Hepatocyte (in vitro differentiated cells): ENCODE measurements around the gene SEMA3G.

Experiments
- EZH2 ChIP-seq: fragments of 200-600 bp; sonication (generic); IDR thresholded peaks from 2 replicates; pipeline ENCODE4 v1.6.1; 2016; ENCODE audit warnings: antibody characterized with exemption, mild to moderate bottlenecking, borderline replicate concordance
- EZH2phosphoT487 ChIP-seq: fragments of 200-600 bp; sonication (generic); IDR thresholded peaks from one replicate; pipeline ENCODE4 v1.6.1; 2018; ENCODE audit warnings: antibody characterized with exemption, mild to moderate bottlenecking, low read depth, moderate library complexity; ENCODE audit not compliant: unreplicated experiment, severe bottlenecking
- TF ChIP-seq, protein P1 (sequence below): fragments of 200-600 bp; sonication (generic); IDR thresholded peaks from 2 replicates; pipeline ENCODE4 v1.5.1; 2016; ENCODE audit warnings: antibody characterized with exemption, mild to moderate bottlenecking; ENCODE audit not compliant: poor library complexity

DNA sequence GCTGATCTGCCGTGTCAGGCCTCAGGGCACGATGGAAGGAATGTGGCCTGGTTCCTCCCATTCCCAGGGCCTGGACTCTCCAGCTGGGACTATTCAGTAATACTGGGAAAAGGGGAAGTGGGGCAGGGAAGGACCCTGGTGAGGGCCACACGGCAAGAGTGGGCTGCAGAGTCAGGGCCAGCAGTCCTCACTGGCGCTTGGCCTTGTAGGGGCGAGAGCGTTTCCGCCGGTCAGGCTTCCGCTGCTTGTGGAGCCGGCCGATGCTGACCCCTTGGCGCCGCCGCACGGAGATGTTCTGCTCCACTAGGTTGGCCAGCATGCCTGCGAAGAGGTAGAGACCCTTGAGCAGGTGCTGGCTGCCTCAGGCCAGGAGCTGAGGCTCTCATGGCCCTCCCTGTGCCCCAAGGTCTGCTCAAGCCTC lies 42.8 kb downstream of the SEMA3G start:
- TF ChIP-seq EZH2 (no peak), EZH2phosphoT487 (no peak)
- TF ChIP-seq, protein P1, sequence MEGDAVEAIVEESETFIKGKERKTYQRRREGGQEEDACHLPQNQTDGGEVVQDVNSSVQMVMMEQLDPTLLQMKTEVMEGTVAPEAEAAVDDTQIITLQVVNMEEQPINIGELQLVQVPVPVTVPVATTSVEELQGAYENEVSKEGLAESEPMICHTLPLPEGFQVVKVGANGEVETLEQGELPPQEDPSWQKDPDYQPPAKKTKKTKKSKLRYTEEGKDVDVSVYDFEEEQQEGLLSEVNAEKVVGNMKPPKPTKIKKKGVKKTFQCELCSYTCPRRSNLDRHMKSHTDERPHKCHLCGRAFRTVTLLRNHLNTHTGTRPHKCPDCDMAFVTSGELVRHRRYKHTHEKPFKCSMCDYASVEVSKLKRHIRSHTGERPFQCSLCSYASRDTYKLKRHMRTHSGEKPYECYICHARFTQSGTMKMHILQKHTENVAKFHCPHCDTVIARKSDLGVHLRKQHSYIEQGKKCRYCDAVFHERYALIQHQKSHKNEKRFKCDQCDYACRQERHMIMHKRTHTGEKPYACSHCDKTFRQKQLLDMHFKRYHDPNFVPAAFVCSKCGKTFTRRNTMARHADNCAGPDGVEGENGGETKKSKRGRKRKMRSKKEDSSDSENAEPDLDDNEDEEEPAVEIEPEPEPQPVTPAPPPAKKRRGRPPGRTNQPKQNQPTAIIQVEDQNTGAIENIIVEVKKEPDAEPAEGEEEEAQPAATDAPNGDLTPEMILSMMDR: no peak
